ENCODE measurements around the gene ARHGAP44. TPM values are rescaled to one million over a fixed set of nuclear protein-coding genes. Genes with fewer than 3 reads are reported as not detected.

Gene ARHGAP44
- total and polyA plus RNA-seq, 2 donors (not counting 3 experiments of a cell fraction or from before 2014, with no cell fraction given): 0.11 to 0.42 TPM

DNA sequence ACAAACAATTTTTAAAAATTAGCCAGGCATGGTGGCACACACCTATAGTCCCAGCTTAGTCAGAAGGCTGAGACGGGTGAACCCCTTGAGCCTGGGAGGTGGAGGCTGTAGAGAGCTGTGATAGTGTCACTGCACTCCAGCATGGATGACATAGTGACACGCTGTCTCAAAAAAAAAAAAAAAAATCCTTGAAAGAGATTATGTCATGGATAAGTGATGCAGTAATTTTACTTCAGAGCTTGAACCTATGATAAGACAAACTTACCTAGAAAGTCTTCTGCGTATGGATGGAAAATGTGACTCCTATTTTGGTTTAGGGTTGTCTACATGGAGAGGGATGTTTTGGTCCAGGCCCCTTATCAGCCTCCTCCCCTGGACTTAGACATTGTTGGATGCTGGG lies 176.7 kb downstream of the ARHGAP44 start:
- CTCF ChIA-PET: no interaction called here
- dilution Hi-C loops (cut with MboI; ENCODE audit: extremely low pct_ligation_motif_present, low sequenced_read_pairs) (loop anchor here (25.0 kb wide), 1 partner anchor 104 kb away; no protein-coding TSS in a partner anchor), intact Hi-C loops (cut with micrococcal nuclease) (no loop called here)

More for the DNA sequence above, 176.7 kb downstream of the ARHGAP44 start:
- no peak overlapping the region for H3K27ac ChIP-seq (ENCODE audit: insufficient read depth, low read depth, low read length)
- no peaks in the 10 kb centered on the region for H3K9me1 ChIP-seq (replicated peaks; ENCODE audit: control insufficient read depth, extremely low read depth, insufficient read depth, low read length)
- no peak for TF ChIP-seq POLR2A (IDR thresholded peaks at IDR 0.05; ENCODE audit: low read depth, low read length)
- no peak for TF ChIP-seq CTCF (IDR thresholded peaks at IDR 0.05; ENCODE audit: extremely low read depth in 1 of 2, insufficient read depth in 1 of 2, low read depth in 1 of 2, low read length in 2 of 2)
- TF ChIP-seq MAX (IDR thresholded peaks at IDR 0.05; ENCODE audit: insufficient read depth, insufficient read length): no peak
- no peak for TF ChIP-seq MYC (IDR thresholded peaks at IDR 0.05; ENCODE audit: low read depth, low read length)
- TF ChIP-seq EZH2 (IDR thresholded peaks at IDR 0.05; ENCODE audit: borderline replicate concordance, low read depth, low read length, severe bottlenecking): no peak
- TF ChIP-seq POLR2AphosphoS5 (IDR thresholded peaks at IDR 0.05; ENCODE audit: insufficient read depth, low read depth, low read length): no peak
- no peak for TF ChIP-seq GATA2 (IDR thresholded peaks at IDR 0.05; ENCODE audit: insufficient read depth, insufficient read length, low read depth, low read length)
- TF ChIP-seq JUN (IDR thresholded peaks at IDR 0.05; ENCODE audit: borderline replicate concordance, insufficient read depth, insufficient read length, low read depth): no peak
- no peak for TF ChIP-seq FOS (IDR thresholded peaks at IDR 0.05; ENCODE audit: borderline replicate concordance, insufficient read depth, low read length)
- no peak overlapping the region for H3K4me3 ChIP-seq (replicated peaks in 1 of 3; ENCODE audit: insufficient read depth in 1 of 3, low read depth in 1 of 3, low read length in 3 of 3)
- FAIRE-seq: no peak
- H3K4me2 ChIP-seq (ENCODE audit: insufficient read depth, low read length): no peak overlapping the region
- H3K9me3 ChIP-seq (replicated peaks; ENCODE audit: control insufficient read depth, insufficient read depth, low read length): no peaks in the 10 kb centered on the region
- H3K36me3 ChIP-seq (ENCODE audit: control insufficient read depth in 2 of 2, extremely low read depth in 1 of 2, insufficient read depth in 2 of 2, low read length in 2 of 2): no peaks in the 10 kb centered on the region
- no peaks in the 10 kb centered on the region for H3K27me3 ChIP-seq (ENCODE audit: control insufficient read depth in 2 of 2, insufficient read depth in 2 of 2, low read length in 2 of 2)
- H4K20me1 ChIP-seq (replicated peaks; ENCODE audit: control insufficient read depth, extremely low read depth, insufficient read depth, low read length): no peaks in the 10 kb centered on the region
- no peaks in the 10 kb centered on the region for H3K79me2 ChIP-seq (ENCODE audit: control insufficient read depth, insufficient read depth, low read length)
- H3K9ac ChIP-seq (replicated peaks; ENCODE audit: extremely low read depth, insufficient read depth, low read length): no peak overlapping the region
- POLR2A ChIA-PET: no interaction called here
- no TSS peak for BruUV-seq (replicated peaks)
- H3K4me1 ChIP-seq (ENCODE audit: control insufficient read depth, extremely low read depth, insufficient read depth, low read length): no peaks in the 10 kb centered on the region
- H2AFZ ChIP-seq (ENCODE audit: low read depth, low read length): no peak overlapping the region
- DNase-seq (ENCODE audit: low read depth, low spot score): no peak

All from endothelial cell of umbilical vein (primary cell).